Stimulated activated naive B cell treated with anti-CD40 and anti-IgM and Interleukin-4, amounts not matched to agents 10 μg/mL and 1 μg/mL and 100 μg/mL, for 72 hours (primary cell): ENCODE results near the gene HSPB7.
"Not testable (repeated sequence)": the region's sequence is repeated elsewhere in the genome, so short reads cannot be mapped to it uniquely, and the experiment has no call there.

Experiments used
- ATAC-seq, 2 donors: fragments of 150-1000 bp; cut with Tn5 transposase; replicated peaks; 2 replicates each; pipeline ENCODE4 v1.10.0; 2021; ENCODE audit warnings: moderate library complexity in 1 of 2
- DNase-seq: peaks from one replicate; pipeline ENCODE4 v3.0.0; 2021
- H3K27ac Mint-ChIP-seq: one replicate; pipeline ENCODE4 v1.8.0; 2022; ENCODE audit warnings: mild to moderate bottlenecking, mixed read lengths
- H3K27me3 Mint-ChIP-seq, 2 donors: one replicate each; pipeline ENCODE4 v1.8.0; 2022; ENCODE audit warnings: mixed read lengths in 2 of 2
- H3K36me3 Mint-ChIP-seq, 2 donors: one replicate each; pipeline ENCODE4 v1.8.0; 2022; ENCODE audit warnings: mixed read lengths in 2 of 2, mild to moderate bottlenecking in 1 of 2
- H3K4me1 Mint-ChIP-seq, 2 donors: one replicate each; pipeline ENCODE4 v1.8.0; 2022; ENCODE audit warnings: mixed read lengths in 2 of 2, mild to moderate bottlenecking in 1 of 2
- H3K4me3 Mint-ChIP-seq, 2 donors: one replicate each; pipeline ENCODE4 v1.8.0; 2022; ENCODE audit warnings: mild to moderate bottlenecking in 2 of 2, mixed read lengths in 2 of 2, moderate library complexity in 1 of 2
- H3K9me3 Mint-ChIP-seq, 2 donors: one replicate each; pipeline ENCODE4 v1.8.0; 2022; ENCODE audit warnings: mixed read lengths in 2 of 2, mild to moderate bottlenecking in 1 of 2

Gene HSPB7

DNA sequence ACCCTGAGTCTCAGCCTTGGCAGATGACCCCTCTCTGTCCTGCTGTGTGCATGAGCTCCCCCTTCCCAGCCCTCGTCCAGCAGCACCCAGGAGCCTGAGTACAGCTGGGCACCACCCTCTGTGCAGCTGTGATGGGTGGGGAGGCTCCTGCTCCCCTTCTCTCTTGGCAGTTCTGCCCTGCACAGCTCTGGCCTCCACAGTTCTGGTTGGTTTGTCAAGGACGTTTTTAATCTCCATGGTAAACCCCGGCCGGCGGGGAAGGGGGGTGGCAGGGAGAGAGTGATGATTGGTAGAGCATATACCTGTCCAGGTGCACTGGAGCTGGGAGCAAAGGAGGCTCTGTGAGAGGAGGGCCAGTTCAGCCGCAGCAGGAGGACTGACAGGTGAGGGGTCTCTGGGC, 3.8 kb upstream of the HSPB7 start, which contains the start of gene CLCNKA:
Gene CLCNKA (plus strand): TSS at position 356 of the 400 bp plus-strand sequence. CDS start 584 bp downstream, outside the sequence.
- no peak within 1 kb of the TSS for H3K4me3 Mint-ChIP-seq
- peaks cover 2 to 5% of the 10 kb centered on the region in 2 donors for H3K4me1 Mint-ChIP-seq
- H3K27me3 Mint-ChIP-seq, result peaks cover 14 to 32% of the 10 kb centered on the region in 2 donors
- no peaks in the 10 kb centered on the region for H3K9me3 Mint-ChIP-seq
- DNase-seq (no peak), ATAC-seq (no peak)
- peak within 1 kb of the TSS; percentile 63 for H3K27ac Mint-ChIP-seq
- H3K36me3 Mint-ChIP-seq, result no peaks in the 10 kb centered on the region

DNA sequence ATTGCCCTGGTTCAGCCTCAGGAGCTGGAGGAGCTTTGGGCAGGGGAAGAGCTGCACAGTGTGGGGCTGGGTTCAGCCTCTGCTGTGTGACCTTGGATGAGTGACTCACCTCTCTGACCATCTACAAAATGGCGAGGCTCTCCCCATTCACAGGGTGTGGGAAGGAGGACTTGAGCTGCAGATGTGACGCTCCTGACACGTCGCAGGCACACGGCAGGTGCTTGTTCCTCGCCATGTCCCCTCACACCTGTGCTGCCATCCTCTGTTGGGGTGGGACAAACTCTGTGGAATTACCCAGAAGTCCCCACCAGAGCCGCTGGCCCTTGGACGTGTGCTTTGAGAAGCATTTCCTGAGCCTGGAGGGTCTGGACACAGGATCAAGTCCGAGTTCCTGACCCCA, 3.0 kb upstream of the HSPB7 start:
- not testable (repeated sequence) for H3K4me1 Mint-ChIP-seq, H3K4me3 Mint-ChIP-seq, H3K9me3 Mint-ChIP-seq, H3K36me3 Mint-ChIP-seq, H3K27ac Mint-ChIP-seq, ATAC-seq, DNase-seq
- H3K27me3 Mint-ChIP-seq, result peaks cover 14 to 32% of the 10 kb centered on the region in 2 donors

GRCh38 chr1:16020325-16020724, 2.5 kb upstream of the HSPB7 start:
- H3K9me3 Mint-ChIP-seq, result no peaks in the 10 kb centered on the region
- peaks cover 14 to 32% of the 10 kb centered on the region in 2 donors for H3K27me3 Mint-ChIP-seq
- H3K27ac Mint-ChIP-seq, result peak overlapping the region; percentile 62
- peaks cover 8 to 14% of the 10 kb centered on the region in 2 donors for H3K4me1 Mint-ChIP-seq
- DNase-seq (no peak), ATAC-seq (no peak)
- H3K4me3 Mint-ChIP-seq, result no peak overlapping the region
- H3K36me3 Mint-ChIP-seq, result no peaks in the 10 kb centered on the region

- DNase-seq, result no peak
- Mint-ChIP-seq H3K4me1 (peaks cover 13 to 20% of the 10 kb centered on the region in 2 donors), H3K4me3 (no peak overlapping the region), H3K27me3 (peaks cover 17 to 31% of the 10 kb centered on the region in 2 donors), H3K27ac (peak overlapping the region; percentile 51), H3K9me3 (no peaks in the 10 kb centered on the region), H3K36me3 (no peaks in the 10 kb centered on the region)
- no peak for ATAC-seq
These were observed 1.9 kb upstream of the HSPB7 start for GRCh38 chr1:16019644-16020277.

- H3K27me3 Mint-ChIP-seq, result peaks cover 14 to 24% of the 10 kb centered on the region in 2 donors
- H3K4me3 Mint-ChIP-seq, result no peak overlapping the region
- peaks cover 21 to 28% of the 10 kb centered on the region in 2 donors for H3K4me1 Mint-ChIP-seq
- peak overlapping the region; percentile 51 for H3K27ac Mint-ChIP-seq
- no peaks in the 10 kb centered on the region for H3K9me3 Mint-ChIP-seq
- no peaks in the 10 kb centered on the region for H3K36me3 Mint-ChIP-seq
- DNase-seq (no peak), ATAC-seq (no peak)
These were observed 1.2 kb upstream of the HSPB7 start for GRCh38 chr1:16018749-16019643.

DNA sequence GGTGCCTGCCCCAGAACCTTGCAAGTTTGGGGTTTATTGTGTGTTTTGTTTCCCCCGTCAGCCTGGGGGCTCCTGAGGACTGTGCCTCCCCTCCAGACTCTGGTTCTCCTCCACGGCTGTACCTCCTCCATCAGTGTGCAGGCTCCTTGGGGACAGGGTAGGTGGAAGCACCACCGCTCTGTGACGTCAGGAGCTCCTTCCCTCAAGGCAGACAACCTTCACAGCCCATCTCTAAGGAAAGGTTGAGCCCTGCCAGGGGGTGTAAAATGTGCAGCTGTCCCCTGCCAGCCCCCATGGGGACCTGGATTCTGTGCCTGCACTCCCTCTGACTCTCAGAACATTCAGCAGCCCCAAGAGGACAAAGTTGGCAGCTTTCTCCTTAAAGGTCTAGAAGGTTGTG, 465 bp upstream of the HSPB7 start:
- H3K4me3 Mint-ChIP-seq, result no peak overlapping the region
- H3K27me3 Mint-ChIP-seq, result peaks cover 14 to 20% of the 10 kb centered on the region in 2 donors
- no peaks in the 10 kb centered on the region for H3K9me3 Mint-ChIP-seq
- H3K4me1 Mint-ChIP-seq, result peaks cover 26 to 34% of the 10 kb centered on the region in 2 donors
- DNase-seq (no peak), ATAC-seq (no peak)
- no peaks in the 10 kb centered on the region for H3K36me3 Mint-ChIP-seq
- H3K27ac Mint-ChIP-seq, result no peak overlapping the region

GRCh38 chr1:16017076-16017460, 775 bp downstream of the HSPB7 start:
- H3K27me3 Mint-ChIP-seq, result peaks cover 11 to 14% of the 10 kb centered on the region in 2 donors

DNA sequence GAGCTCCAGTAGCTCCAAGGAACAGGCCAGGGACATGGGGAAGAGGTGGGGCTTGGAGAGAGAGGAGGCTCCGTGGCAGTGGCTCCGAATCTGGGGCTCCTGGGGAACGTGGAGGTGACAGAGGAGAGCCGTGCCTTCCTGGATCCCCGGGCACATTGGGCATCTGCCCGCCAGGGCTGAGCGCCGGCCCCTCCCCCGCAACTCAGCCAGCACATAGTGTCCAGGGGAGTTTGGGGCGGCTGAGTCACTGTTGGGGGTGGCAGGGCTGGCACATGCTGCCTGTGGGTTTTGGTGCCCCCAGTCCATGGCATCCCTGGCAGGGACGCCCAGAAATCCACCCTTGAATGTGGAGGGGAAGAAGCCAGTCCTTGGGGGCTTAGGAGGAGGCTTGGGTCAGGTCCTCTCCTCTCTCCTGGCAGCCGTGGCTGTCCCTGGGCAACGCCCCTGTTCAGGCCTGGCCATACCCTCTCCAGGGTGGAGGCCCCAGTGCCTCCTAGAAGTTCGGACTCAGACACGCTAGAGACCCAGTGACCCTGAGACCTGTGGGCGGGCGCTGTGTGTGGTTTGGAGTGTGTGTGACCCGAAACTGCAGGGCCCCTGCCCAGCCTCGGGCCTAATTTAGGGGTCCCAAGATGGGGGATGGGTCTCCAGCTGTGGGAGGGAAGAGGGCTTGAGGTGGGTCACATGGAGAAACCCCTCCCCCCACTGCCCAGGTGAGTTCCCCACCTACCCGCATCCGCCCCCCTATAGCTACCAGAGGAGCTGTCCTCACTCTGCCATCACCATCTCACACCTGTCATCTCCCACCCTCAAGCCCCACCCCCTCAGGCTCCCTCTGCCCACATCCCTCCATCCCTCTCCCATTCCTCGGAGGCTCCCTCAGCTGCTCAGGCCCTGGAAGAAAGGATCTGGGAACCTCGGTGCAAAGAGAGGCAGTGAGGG, 1.6 kb downstream of the HSPB7 start:
- no peaks in the 10 kb centered on the region for H3K36me3 Mint-ChIP-seq
- no peak for ATAC-seq
- DNase-seq, result no peak
- peak overlapping the region; percentile 63 for H3K27ac Mint-ChIP-seq
- peaks cover 26 to 45% of the 10 kb centered on the region in 2 donors for H3K4me1 Mint-ChIP-seq
- peaks cover 4 to 6% of the 10 kb centered on the region in 2 donors for H3K27me3 Mint-ChIP-seq
- H3K9me3 Mint-ChIP-seq, result no peaks in the 10 kb centered on the region
- H3K4me3 Mint-ChIP-seq, result peak overlapping the region in 1 of 2 donors; percentile 8

More at GRCh38 chr1:16017076-16017460, 775 bp downstream of the HSPB7 start:
- no peak for DNase-seq
- no peak for ATAC-seq
- no peak overlapping the region for H3K4me3 Mint-ChIP-seq
- no peaks in the 10 kb centered on the region for H3K36me3 Mint-ChIP-seq
- peaks cover 26 to 42% of the 10 kb centered on the region in 2 donors for H3K4me1 Mint-ChIP-seq
- no peaks in the 10 kb centered on the region for H3K9me3 Mint-ChIP-seq
- no peak overlapping the region for H3K27ac Mint-ChIP-seq

- DNase-seq, result no peak
- no peaks in the 10 kb centered on the region for H3K36me3 Mint-ChIP-seq
- peaks cover 26 to 45% of the 10 kb centered on the region in 2 donors for H3K4me1 Mint-ChIP-seq
- peak overlapping the region in 1 of 2 donors; percentile 8 for H3K4me3 Mint-ChIP-seq
- H3K27me3 Mint-ChIP-seq, result peaks cover 4 to 5% of the 10 kb centered on the region in 2 donors
- no peak for ATAC-seq
- no peaks in the 10 kb centered on the region for H3K9me3 Mint-ChIP-seq
- peak overlapping the region; percentile 93 for H3K27ac Mint-ChIP-seq
These were observed 2.4 kb downstream of the HSPB7 start for GRCh38 chr1:16015491-16015890.

- DNase-seq (peak; percentile 45), ATAC-seq (peak; percentile 50 to 55)
- Mint-ChIP-seq H3K27ac (peak overlapping the region; percentile 93), H3K9me3 (no peaks in the 10 kb centered on the region), H3K4me3 (peak overlapping the region in 1 of 2 donors; percentile 55), H3K36me3 (no peaks in the 10 kb centered on the region), H3K27me3 (peaks cover 4 to 5% of the 10 kb centered on the region in 2 donors), H3K4me1 (peaks cover 26 to 45% of the 10 kb centered on the region in 2 donors)
These were observed 3.0 kb downstream of the HSPB7 start for GRCh38 chr1:16014509-16015482.

DNA sequence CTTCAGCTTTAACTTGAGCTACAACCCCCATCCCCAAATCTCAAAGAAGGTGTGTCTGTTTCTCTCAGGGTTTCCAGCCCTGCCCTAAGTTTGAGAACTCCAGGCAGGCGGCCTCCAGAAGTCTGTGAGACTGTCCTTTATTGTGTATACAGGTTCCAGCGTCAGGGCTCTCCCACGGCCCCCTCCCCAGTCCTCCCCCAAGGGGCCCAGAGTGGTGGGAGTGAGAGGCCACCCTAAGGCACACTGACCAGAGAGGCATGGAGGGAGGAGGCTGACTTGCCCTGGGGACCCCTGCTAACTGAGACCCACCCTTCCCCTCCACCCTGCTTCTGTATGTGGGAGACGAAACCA, 4.0 kb downstream of the HSPB7 start:
- H3K27me3 Mint-ChIP-seq, result peaks cover 4 to 5% of the 10 kb centered on the region in 2 donors
- no peaks in the 10 kb centered on the region for H3K9me3 Mint-ChIP-seq
- H3K36me3 Mint-ChIP-seq, result no peaks in the 10 kb centered on the region
- peaks cover 25 to 45% of the 10 kb centered on the region in 2 donors for H3K4me1 Mint-ChIP-seq
- H3K4me3 Mint-ChIP-seq, result peak overlapping the region in 1 of 2 donors; percentile 75
- peak overlapping the region; percentile 88 for H3K27ac Mint-ChIP-seq
- ATAC-seq (no peak), DNase-seq (no peak)

DNA sequence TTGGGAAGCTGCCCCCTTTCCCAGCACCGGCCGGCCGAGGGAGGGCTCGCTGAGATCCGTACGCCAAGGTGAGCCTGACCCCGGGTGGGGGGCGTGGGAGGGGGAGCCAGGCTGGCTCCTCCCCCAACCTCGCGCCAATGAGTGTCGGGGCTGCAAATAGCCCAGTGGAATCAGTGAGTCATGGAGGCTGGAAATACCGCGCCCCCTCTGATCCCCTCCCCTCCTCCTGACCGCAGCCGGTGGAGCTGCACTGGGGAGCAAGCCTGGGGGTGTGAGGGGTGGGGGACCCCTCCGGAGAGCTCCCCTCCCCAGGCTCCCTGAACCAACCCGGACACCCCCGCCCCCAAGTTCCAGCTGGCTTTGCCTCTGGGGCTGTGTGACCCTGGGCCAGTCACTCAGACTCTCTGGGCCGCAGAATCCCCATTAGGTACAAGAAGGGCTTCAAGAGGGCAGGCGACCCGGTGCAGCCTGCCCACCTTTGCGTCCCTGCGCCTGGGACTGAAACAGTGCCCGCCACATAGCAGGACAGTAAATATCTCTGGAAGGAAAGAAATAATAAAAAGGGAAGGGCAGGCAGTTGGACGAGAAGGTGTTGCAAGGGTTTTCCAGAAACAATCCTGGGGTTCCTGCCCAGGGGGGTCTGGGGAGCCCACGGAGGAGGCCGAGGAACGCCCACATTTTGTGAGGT, 4.5 kb downstream of the HSPB7 start:
- DNase-seq, result peak; percentile 55
- peak overlapping the region; percentile 88 for H3K27ac Mint-ChIP-seq
- ATAC-seq, result peak; percentile 67 to 76

More for the DNA sequence above, 4.5 kb downstream of the HSPB7 start:
- no peaks in the 10 kb centered on the region for H3K36me3 Mint-ChIP-seq
- H3K9me3 Mint-ChIP-seq, result no peaks in the 10 kb centered on the region
- H3K4me3 Mint-ChIP-seq, result peak overlapping the region; percentile 73 to 75
- peaks cover 25 to 43% of the 10 kb centered on the region in 2 donors for H3K4me1 Mint-ChIP-seq
- peaks cover 4% of the 10 kb centered on the region in 2 donors for H3K27me3 Mint-ChIP-seq
